OCI-LY1 (cell line): ENCODE measurements around the gene PCED1B.

Experiments
- H2AFZ ChIP-seq: fragments of 200-600 bp; sonication (generic), shearing (Covaris generic); 2 replicates; pipeline ENCODE4 v1.6.0; 2014; ENCODE audit warnings: antibody characterized with exemption, mild to moderate bottlenecking, low read length
- H3F3A ChIP-seq: fragments of 200-600 bp; sonication (generic), shearing (Covaris generic); 2 replicates; pipeline ENCODE4 v1.6.0; 2014; ENCODE audit warnings: mild to moderate bottlenecking, antibody characterized with exemption, low read length, moderate library complexity; ENCODE audit not compliant: insufficient read depth
- H3K27ac ChIP-seq: fragments of 200-600 bp; sonication (generic); 2 replicates; pipeline ENCODE4 v1.5.1; 2014; ENCODE audit warnings: low read length, mixed run types, mild to moderate bottlenecking, low read depth; ENCODE audit not compliant: poor library complexity, severe bottlenecking
- H3K27me3 ChIP-seq: fragments of 200-600 bp; sonication (generic); 2 replicates; pipeline ENCODE4 v1.6.0; 2014; ENCODE audit warnings: antibody characterized with exemption, mild to moderate bottlenecking, low read length, moderate library complexity; ENCODE audit not compliant: insufficient read depth
- H3K36me3 ChIP-seq: fragments of 200-600 bp; sonication (generic); 2 replicates; pipeline ENCODE4 v1.6.1; 2014; ENCODE audit warnings: mild to moderate bottlenecking, antibody characterized with exemption, low read length, moderate library complexity, mixed read lengths; ENCODE audit not compliant: insufficient read depth
- H3K4me1 ChIP-seq: fragments of 200-600 bp; sonication (generic); 2 replicates; pipeline ENCODE4 v1.5.1; 2014; ENCODE audit warnings: mild to moderate bottlenecking, low read length, moderate library complexity; ENCODE audit not compliant: insufficient read depth, severe bottlenecking
- H3K4me2 ChIP-seq: fragments of 200-600 bp; sonication (generic), shearing (Covaris generic); 2 replicates; pipeline ENCODE4 v1.6.1; 2014; ENCODE audit warnings: low read length
- H3K4me3 ChIP-seq: fragments of 200-600 bp; sonication (generic); 2 replicates; pipeline ENCODE4 v1.5.1; 2014; ENCODE audit warnings: low read length, low read depth, mild to moderate bottlenecking, mixed read lengths; ENCODE audit not compliant: poor library complexity, severe bottlenecking
- H3K79me2 ChIP-seq: fragments of 200-600 bp; shearing (Covaris generic); 2 replicates; pipeline ENCODE4 v1.6.1; 2016; ENCODE audit warnings: mixed run types, low read length, mixed read lengths; ENCODE audit not compliant: insufficient read depth
- H3K9ac ChIP-seq: fragments of 200-600 bp; sonication (generic), shearing (Covaris generic); 2 replicates; pipeline ENCODE4 v1.6.1; 2014; ENCODE audit warnings: mild to moderate bottlenecking, low read length, mixed read lengths
- H3K9me2 ChIP-seq: fragments of 200-600 bp; sonication (generic), shearing (Covaris generic); 2 replicates; pipeline ENCODE4 v1.6.1; 2014; ENCODE audit warnings: low read depth, mild to moderate bottlenecking, low read length, mixed read lengths
- H3K9me3 ChIP-seq: fragments of 200-600 bp; shearing (Covaris generic); 2 replicates; pipeline ENCODE4 v1.6.1; 2014; ENCODE audit warnings: low read length, mixed read lengths
- H4K20me1 ChIP-seq: fragments of 200-600 bp; sonication (generic), shearing (Covaris generic); 2 replicates; pipeline ENCODE4 v1.6.0; 2016; ENCODE audit warnings: mild to moderate bottlenecking, low read length; ENCODE audit not compliant: insufficient read depth
- EZH2 ChIP-seq: fragments of 200-600 bp; sonication (generic), shearing (Covaris generic); IDR thresholded peaks from 2 replicates; pipeline ENCODE4 v1.8.0; 2017; ENCODE audit warnings: borderline replicate concordance, mixed run types, mild to moderate bottlenecking, antibody characterized with exemption, low read length, moderate library complexity, mixed read lengths
- TF ChIP-seq, protein P1 (sequence below): fragments of 200-600 bp; sonication (generic), shearing (Covaris generic); IDR thresholded peaks from 2 replicates; pipeline ENCODE4 v1.5.1; 2017; ENCODE audit warnings: mild to moderate bottlenecking, antibody characterized with exemption, low read length, moderate library complexity, mixed read lengths

The PCED1B gene

DNA sequence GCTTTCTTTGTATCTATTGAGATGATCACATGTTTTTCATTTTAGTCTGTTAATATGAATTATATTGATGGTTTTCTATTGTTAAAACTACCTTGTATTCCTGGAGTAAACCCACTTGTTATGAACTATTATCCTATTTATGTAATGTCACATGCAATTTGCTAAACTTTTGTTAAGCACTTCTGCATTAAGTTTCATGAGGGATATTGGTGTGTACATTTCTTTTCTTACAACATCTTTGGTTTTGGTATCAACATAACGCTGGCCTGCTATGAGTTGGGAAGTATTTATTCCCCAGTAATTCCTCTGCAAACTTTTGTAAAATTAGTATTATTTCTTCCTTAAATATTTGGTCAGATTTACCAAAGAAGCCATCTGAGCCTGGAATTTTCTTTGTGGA lies 46.8 kb downstream of the PCED1B start:
- Histone ChIP-seq H3K4me1 (no peaks in the 10 kb centered on the region), H3K27ac (no peak overlapping the region), H4K20me1 (no peaks in the 10 kb centered on the region), H3K27me3 (no peaks in the 10 kb centered on the region), H3K9me2 (no peaks in the 10 kb centered on the region), H3K4me2 (no peak overlapping the region), H2AFZ (no peak overlapping the region), H3K4me3 (no peak overlapping the region), H3K79me2 (no peaks in the 10 kb centered on the region), H3K9ac (no peak overlapping the region), H3F3A (no peaks in the 10 kb centered on the region), H3K9me3 (no peaks in the 10 kb centered on the region), H3K36me3 (no peaks in the 10 kb centered on the region)
- TF ChIP-seq EZH2 = no peak
- TF ChIP-seq, protein P1, sequence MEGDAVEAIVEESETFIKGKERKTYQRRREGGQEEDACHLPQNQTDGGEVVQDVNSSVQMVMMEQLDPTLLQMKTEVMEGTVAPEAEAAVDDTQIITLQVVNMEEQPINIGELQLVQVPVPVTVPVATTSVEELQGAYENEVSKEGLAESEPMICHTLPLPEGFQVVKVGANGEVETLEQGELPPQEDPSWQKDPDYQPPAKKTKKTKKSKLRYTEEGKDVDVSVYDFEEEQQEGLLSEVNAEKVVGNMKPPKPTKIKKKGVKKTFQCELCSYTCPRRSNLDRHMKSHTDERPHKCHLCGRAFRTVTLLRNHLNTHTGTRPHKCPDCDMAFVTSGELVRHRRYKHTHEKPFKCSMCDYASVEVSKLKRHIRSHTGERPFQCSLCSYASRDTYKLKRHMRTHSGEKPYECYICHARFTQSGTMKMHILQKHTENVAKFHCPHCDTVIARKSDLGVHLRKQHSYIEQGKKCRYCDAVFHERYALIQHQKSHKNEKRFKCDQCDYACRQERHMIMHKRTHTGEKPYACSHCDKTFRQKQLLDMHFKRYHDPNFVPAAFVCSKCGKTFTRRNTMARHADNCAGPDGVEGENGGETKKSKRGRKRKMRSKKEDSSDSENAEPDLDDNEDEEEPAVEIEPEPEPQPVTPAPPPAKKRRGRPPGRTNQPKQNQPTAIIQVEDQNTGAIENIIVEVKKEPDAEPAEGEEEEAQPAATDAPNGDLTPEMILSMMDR = no peak

DNA sequence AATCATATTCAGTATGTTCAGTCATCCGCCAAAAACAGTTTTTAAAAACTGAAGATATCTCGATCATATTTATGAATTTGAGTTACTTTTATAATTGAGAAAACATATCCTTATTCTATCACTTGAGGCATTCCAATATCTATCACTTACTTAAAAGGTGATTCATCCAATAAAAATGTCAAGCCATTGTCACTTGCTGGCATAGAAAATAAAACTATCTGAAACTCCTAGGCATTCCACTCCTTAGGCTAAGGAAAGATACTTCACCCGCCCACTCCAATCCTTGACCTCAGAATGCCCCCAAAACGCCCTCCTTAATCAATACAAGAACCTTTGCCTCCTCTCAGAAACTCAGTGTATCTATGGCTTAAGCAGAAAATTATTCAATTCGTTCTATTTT lies 51.6 kb downstream of the PCED1B start:
- Histone ChIP-seq H3K4me2 (no peak overlapping the region), H3K4me1 (no peaks in the 10 kb centered on the region), H3K9me2 (no peaks in the 10 kb centered on the region), H4K20me1 (no peaks in the 10 kb centered on the region), H3K9me3 (no peaks in the 10 kb centered on the region), H3K9ac (no peak overlapping the region), H3K79me2 (no peaks in the 10 kb centered on the region), H3F3A (no peaks in the 10 kb centered on the region), H2AFZ (no peak overlapping the region), H3K36me3 (no peaks in the 10 kb centered on the region), H3K27me3 (no peaks in the 10 kb centered on the region), H3K27ac (no peak overlapping the region), H3K4me3 (no peak overlapping the region)
- no peak for TF ChIP-seq EZH2
- TF ChIP-seq, protein P1 = no peak

- H3K9me2 ChIP-seq = no peaks in the 10 kb centered on the region
- H3K36me3 ChIP-seq = no peaks in the 10 kb centered on the region
- no peaks in the 10 kb centered on the region for H3K27me3 ChIP-seq
- H3F3A ChIP-seq = no peaks in the 10 kb centered on the region
- H3K79me2 ChIP-seq = no peaks in the 10 kb centered on the region
- no peaks in the 10 kb centered on the region for H4K20me1 ChIP-seq
- no peak overlapping the region for H2AFZ ChIP-seq
- no peak overlapping the region for H3K27ac ChIP-seq
- H3K4me2 ChIP-seq = no peak overlapping the region
- H3K4me1 ChIP-seq = no peaks in the 10 kb centered on the region
- no peak overlapping the region for H3K9ac ChIP-seq
- TF ChIP-seq, protein P1 = no peak
- no peak for TF ChIP-seq EZH2
- no peak overlapping the region for H3K4me3 ChIP-seq
- no peaks in the 10 kb centered on the region for H3K9me3 ChIP-seq
Observed at GRCh38 chr12:47134005-47134404, 54.6 kb downstream of the PCED1B start.
